NCI-H2196 treated with DMSO at 0.1 percent for 48 hours (cell line): ENCODE data around the gene SORBS2.

Experiments
- DNase-seq: peaks from one replicate; lab custom pipeline; 2025; ENCODE audit not compliant: unreplicated experiment; lab: John Stamatoyannopoulos, UW

The SORBS2 gene

DNA sequence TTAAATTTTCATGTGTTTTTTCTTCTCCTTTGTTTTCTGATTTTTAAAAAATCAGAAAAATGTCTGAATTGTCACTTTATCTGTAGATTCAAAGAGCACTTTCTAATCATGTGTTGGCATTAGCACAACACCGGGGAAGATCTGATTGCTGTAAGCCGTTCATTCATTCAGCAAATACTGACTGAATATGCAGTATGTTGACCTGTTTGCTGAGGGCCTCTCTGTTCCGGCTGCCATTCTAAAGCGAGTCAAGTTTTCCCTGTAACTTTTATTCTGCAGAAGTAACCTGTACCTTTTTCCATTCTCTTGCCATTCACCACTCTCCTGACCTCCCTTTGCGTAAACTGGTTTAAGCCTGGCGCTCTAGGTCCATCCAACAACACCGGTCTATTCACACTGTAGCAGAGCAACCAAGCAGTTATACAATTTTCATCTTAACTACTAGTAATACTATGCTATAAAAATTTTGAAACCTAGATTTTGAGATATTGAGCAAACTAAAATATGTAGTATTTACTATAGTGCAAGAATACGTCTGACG lies 6.7 kb downstream of the SORBS2 start:
- no peak for DNase-seq

DNA sequence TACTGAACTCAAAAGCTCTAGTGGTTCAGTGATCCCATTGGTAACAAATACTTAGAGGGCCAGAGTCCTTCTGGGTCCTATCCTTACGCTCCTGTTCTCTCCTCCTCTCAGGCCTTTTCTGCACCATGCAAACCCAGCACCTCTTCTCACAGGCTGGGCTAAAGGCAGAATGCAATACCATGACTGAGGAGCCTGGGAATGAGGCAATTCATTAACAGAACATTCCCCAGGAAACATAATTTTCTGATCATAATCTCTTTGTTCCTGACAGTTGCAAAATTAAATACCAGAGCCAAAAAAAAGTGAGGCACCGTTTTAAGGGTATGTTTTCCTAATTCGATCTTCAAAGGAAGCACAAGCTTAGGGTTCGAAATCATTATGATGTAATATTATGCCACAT lies 9.0 kb downstream of the SORBS2 start:
- no peak for DNase-seq

DNA sequence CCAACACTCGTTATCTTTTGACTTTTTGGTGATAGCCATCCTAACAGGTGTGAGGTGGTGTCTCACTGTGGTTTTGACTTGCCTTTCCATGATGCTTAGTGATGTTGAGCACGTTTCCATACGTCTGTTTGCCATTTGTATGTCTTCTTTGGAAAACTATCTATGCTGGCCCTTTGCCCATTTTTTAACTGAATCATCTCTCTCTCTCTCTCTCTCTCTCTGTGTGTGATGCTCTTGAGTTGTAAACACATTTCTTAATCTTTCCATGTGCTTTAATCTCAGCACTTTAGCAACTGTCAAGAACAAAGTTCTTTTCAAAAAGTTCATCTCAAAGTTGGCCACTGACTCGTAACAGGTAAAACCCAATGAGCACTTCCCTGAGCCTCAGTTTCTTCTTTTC lies 10.5 kb downstream of the SORBS2 start:
- no peak for DNase-seq

DNA sequence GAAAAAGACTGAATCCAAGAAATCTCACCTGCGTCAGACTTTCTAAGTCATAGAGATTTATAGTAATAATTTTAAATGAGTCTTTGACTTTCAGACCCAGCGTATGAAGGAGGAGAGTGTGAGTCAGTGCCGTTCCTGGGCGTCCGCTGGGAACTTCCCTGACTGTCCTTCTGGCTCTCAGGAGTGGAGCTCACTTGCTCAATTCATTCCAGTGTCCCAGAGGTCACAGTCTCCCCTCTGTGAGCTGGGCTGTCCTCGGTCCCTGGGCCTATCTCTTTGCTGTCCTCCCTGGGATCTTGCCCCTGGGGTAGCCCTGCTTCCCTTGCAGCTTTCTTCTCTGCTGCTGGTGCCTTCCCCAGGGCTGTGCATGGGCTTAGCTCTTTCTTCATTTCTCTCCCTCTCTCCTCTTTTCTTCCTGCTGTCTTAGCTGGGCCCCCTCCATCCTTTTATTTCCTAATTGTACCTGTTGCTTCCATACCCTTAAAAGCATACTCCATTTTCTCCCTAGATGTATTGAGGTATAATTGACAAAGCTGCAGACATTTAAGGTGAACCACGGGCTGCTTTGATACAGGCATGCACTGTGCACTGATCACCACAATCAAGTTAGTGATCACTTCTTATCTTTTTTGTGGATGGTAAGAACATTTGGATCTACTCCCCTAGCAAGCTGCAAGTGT lies 11.6 kb downstream of the SORBS2 start:
- DNase-seq: no peak

DNA sequence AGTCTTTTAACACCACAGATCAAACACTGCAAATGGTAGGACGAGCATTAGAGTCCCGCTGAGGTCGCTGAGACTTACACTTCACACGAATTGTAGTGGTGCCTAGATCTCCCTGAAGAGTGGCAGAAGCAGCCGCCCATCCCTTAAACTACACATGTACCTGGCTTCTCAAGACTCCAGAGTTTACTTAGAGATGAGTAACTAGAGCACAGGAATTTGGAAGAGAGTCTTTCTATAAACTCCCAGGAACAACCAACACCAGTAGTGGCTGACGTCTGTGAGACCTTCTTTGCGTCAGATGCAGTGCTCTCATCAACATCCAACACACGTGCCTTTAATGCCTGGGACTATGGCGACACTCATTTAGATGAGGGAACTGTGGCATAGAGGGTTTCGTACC lies 12.6 kb downstream of the SORBS2 start:
- no peak for DNase-seq

DNA sequence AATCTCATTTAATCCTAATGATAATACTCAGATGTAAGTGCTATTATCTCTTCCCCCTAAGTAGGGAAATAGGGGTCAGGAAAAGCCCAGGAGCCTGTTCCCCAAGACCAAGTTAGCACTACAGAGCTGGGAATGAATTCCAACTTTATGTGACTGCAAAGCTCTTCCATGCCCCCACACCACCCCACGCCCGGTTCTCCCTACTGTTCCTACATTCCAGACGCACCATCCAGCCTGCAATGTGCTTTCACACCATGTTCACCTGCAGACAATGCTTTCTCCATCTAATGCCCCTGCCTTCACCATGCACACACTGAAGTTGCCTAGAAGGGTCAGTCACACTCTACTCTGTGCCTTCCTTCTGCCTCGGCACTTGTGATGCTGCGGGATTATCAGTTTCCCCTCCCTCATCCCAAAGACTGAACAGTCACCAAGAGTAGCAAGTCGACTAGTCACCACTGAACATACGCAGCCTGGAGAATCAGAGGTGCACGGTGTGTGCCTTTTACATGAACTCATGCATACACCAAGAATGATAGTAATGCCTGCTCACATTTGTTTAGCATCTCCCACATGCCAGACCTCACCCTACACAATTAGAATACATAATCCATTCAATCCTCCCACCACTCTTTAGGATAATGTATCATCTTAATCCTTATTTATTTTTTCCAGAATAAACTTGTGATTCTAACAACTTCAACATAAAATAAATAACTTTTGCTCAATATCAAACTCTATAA lies 14.2 kb downstream of the SORBS2 start:
- DNase-seq: no peak

DNA sequence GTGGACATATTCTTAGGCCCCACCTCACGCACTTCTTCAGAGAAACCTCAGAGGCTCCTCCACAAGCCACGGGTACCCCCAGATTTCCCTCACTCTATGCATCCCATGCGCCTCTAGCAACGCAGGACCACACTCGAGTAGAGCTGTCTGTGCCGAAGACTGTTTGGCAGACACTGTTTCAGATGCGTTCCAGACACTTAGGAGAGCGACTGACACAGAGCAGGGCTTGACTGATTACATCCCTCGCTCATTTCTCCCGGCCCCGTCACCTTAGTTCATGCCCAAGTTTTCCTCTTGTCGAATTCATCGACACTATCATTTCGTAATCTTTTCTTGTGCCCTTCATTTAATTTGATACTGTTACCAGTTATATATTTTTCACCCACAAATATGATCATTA lies 15.0 kb downstream of the SORBS2 start:
- no peak for DNase-seq

DNA sequence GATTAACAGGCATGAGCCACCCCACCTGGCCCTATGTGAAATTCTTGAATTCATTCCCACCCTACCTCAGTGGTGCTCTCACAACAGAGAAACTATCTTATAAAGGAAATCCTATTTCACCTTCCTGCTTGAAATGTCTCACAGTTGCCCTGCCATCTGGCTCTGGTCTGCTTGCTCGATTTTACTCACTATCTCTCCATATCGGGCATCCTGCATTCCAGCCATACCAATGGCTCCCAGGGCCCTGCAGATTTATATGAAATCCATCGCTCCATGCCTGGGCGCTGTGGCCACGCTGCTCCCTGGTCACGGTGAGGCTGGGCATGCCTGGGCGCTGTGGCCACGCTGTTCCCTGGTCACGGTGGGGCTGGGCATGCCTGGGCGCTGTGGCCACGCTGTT lies 15.8 kb downstream of the SORBS2 start:
- no peak for DNase-seq

DNA sequence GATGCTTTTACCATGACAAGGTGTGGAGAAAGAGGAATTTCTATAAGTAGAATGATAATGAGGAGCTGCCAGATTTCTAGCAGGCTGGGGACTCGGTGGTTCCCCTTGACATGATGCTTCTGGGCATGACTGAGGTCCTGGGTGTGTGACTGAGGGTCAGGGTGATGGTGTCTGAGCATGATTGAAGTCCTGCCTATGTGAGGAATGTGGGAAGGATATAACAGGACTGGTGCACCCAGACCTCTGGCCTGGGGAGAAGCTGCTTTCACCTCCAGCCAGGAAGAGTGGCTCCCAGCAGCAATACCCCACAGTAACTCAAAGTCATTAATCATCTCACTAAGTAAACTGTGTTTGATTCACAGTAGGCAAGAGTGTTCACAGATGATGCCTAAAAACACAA lies 17.4 kb downstream of the SORBS2 start:
- no peak for DNase-seq

DNA sequence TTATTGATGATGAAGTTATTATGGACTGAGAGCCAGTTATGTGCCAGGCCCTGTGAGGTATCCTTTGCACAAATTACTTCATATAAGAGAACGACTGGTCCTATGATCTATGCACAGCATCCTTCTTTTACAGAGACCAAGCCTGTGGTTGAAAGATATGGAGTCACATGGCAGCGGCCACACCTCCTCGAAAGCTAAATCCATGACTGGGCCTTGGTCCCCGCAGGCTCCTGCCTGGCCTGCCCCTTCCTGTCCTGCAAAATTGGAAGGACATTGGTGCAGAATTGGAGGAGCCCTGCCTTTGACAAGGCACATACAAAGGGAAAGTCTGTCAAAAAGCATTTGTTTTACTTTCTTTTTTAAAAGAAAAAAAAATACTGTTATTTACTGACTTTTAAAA lies 18.3 kb downstream of the SORBS2 start:
- no peak for DNase-seq

DNA sequence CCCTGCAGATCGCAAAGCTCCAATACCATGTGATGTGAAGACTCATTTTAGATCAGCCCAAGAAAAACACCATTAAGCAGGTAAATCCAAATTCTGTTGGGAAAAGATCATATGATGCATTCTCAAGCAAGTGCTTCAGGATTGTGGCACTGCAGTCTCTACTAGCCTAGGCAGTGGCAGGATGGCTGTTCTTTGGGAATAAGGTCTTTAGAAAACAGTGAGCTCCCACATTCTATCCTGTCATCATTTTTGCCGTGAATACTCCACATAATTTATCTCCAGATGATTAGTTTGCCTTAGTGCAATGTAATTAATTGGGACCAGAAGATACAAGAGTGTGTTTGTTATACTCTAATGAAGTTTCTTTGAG lies 18.9 kb downstream of the SORBS2 start:
- no peak for DNase-seq

DNA sequence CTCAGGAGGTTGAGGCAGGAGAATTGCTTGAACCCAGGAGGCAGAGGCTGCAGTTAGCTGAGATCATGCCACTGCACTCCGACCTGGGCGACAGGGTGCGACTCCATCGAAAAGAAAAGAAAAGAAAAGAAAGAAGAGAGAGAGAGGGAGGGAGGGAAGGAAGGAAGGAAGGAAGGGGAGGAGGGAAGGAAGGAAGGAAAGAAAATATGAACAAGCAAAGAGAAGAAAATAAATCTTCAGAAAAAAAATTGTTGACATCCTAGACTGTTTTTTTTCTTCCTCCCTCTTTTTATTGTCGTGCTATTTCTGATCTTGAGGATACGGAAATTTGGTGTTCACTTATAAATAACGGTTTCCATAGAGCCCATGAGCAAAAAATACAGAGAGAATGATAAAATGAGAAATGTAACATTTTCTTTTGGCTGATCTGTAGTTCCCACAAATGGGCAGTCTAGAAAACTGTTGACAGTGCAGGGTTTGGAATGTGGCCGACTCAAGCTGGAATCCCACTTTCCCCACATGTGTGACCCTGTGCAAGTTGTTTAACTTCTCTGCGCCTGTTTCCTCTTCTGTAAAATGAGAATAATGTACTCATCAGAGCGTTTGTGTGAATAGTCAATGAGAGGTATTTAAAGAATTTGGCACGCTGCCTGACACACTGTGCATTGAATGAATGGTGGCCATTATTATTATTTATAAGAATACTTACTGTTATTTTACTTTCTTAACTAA lies 19.4 kb downstream of the SORBS2 start:
- DNase-seq: no peak

DNA sequence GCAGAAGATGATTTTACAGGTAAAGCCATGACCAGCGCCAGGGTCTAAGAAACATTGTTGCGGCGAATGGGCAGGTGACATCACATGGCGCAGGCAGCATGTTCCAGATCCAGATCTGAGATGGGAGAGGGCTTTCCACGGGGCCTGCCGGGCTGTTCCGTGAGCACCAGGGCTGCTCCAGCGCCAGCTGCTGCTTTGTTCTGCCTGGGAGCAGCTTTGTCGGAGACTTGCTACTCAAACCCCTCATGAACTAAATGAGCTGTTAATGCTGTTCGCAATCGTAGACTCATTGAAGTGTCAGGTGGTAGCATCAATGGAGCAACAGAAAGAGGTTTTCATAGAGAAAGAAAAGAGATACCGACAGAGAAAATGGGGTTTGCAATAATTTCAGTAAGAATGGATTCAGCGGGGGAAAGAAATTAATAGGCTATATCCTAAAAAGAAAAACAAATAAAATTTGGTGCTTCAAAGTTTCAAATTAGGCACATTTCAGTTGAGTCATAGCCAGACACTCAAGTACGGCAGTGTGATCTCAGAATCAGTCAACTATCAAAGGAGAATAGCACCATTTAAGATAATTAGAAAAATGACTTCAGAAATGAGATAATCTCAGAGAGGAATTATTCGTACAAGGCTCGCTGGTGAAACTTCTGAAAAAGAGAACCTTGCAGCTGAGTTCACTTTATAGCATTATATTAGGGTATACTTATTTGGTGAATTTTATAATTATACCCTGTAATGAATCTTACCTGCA lies 23.9 kb downstream of the SORBS2 start:
- DNase-seq: no peak

DNA sequence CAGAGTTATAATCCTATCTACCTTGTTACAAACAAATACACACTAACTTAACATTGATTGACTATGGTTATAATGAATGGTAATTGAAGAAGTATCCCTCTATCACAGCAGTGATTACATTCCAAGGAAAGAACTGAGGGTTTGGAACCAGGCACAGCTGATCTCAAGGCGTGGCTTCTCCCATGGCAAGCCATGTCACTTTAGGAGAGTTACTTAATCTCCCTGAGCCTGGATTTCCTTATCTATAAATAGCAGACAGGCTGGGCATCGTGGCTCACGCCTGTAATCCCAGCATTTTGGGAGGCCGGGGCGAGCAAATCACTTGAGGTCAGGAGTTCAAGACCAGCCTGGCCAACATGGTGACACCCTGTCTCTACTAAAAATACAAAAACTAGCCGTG lies 25.6 kb downstream of the SORBS2 start:
- DNase-seq: no peak

DNA sequence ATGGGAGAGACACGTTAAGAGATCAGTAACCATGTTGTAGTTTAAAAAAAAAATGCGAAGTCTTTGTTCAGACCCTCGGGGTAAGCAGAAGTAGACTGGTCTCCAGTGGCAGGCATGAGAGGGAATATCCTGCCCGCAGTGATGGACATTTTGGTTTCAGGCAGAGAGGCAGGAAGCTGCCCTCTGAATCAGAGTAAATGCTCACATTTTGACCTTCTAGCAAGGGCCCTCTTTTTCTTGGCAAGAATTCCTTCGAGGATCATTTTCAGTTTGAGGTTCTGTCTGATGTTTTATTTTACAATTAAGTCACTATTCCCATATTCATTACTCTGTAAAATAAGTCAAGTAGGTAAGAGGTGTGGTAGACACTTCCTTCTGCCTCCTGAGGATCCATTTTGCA lies 28.4 kb downstream of the SORBS2 start:
- DNase-seq: no peak

DNA sequence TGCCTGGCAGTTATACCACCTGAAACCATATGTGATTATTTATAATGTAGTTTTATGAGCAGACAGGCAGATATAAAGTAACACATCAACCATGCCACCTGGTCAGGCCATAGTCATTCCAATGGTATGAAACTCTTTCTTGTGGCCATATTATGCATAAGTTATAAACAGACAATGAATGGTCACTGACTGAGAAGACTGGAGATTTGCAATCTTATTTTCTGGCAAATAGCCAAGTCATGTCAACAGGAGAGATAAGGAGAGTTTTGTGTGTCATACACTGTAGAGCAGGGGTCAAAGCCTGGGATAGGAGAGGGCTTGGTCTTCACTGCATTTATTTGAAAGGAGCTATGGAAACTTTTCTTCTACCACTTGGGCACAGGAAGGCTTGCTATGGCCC lies 29.5 kb downstream of the SORBS2 start:
- DNase-seq: no peak

DNA sequence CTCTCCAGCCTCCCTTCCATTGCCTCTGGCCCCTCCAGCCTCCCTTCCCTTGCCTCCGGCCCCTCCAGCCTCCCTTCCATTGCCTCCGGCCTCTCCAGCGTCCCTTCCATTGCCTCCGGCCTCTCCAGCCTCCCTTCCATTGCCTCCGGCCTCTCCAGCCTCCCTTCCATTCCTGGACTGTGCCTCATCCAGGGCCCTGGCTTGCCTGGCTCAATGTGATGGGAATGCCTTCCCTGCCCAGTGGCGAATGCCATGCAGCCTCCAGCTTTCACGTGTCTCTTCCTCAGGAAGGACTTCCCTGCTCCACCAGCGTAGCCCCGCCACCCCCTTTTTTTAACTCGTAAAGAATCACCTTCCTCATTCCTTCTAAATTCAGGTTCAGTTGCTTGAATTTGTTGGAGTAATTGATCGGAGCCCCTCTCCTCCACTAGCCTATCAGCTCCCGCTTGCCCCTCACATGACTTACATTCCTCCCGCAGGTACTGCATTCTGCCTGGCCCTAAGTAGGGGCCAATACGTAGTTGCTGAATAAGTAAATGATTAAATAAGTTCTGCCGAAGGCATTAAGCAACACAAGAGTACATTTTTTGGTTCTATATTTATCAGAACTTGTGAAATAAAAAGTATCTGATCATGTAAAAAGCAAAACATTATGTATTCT lies 30.3 kb downstream of the SORBS2 start:
- no peak for DNase-seq

DNA sequence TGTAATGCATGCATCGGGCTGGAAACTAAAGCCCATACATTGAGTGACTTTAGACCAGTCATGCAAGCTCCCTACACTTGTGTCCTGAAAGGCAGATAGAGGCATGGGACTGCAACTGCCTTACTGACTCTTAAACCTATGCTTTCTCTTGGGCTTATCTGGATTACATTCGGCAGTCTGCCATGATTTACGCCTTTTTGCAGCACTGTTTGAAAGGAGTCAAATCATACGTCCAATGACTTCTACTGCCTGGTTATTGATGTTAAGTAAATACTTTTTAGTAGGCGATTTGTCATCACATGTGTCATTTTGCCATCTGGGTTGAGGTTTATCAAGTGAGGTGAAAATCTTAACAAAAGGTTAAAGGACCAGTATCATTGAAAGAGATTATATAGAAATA lies 31.5 kb downstream of the SORBS2 start:
- DNase-seq: no peak

DNA sequence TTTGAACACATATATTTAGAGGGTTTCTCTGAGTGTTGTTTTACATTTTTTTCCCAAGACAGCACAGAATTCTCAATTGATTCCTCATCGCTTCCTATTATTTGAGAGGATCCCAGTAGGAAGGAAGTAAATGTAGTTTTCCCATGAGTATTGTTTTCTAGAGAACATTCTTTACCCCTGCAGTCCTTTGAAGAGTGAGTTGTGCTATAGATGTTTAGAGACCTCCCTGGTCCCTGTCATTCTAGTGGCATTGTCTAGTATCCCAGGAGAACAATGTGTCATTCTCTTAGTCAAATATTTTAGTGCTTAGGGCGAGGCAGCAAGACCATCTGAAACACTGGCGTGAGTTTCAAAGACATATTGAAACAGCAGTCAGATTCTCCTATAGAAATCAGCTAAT lies 32.5 kb downstream of the SORBS2 start:
- no peak for DNase-seq

DNA sequence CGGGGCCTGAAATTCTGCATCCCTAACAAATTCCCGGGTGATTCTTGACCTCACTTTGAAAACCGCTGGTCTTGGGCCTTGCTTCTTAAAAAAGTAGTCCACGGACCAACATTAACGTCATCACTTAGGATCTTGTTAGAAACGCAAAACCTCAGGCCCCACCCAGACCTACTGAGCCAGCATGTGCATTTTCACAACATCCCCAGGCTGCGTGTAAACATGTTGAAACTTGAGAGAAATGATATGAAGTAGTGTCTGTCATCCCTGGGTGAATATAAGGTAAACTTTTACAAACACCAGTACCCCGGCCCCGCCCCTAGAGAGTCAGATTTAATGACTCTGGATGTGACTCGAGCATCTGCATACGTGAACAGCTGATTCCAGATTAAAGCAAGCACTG lies 33.7 kb downstream of the SORBS2 start:
- no peak for DNase-seq
